ENCODE measurements around the gene EIF2S2.

DNA sequence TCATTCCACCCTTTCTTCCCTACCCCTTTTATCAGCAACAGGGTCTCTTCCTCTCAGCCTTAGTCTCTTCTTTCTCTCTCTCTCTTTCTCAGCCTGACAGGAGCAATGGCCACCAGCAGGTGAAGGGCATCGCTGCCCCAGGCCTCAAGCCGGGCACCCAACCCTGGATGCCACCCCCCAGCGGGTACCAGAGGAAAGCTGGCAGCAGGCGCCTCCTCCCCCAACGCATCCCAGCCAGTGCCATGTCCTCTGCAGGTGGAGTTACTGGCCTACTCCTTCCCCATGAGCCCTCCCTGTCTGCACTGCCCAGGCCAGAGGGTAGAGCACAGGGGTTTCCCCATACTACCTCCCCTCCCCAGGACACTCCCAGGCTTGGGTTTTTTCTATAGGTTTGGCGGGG is 32.2 kb downstream of the EIF2S2 start:
- TF ChIP-seq, protein P1, sequence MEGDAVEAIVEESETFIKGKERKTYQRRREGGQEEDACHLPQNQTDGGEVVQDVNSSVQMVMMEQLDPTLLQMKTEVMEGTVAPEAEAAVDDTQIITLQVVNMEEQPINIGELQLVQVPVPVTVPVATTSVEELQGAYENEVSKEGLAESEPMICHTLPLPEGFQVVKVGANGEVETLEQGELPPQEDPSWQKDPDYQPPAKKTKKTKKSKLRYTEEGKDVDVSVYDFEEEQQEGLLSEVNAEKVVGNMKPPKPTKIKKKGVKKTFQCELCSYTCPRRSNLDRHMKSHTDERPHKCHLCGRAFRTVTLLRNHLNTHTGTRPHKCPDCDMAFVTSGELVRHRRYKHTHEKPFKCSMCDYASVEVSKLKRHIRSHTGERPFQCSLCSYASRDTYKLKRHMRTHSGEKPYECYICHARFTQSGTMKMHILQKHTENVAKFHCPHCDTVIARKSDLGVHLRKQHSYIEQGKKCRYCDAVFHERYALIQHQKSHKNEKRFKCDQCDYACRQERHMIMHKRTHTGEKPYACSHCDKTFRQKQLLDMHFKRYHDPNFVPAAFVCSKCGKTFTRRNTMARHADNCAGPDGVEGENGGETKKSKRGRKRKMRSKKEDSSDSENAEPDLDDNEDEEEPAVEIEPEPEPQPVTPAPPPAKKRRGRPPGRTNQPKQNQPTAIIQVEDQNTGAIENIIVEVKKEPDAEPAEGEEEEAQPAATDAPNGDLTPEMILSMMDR (IDR thresholded peaks at IDR 0.05), result no peak
- TF ChIP-seq EZH2 (IDR thresholded peaks at IDR 0.05; ENCODE audit: borderline replicate concordance, insufficient read depth, low read depth, low read length, poor library complexity, severe bottlenecking), result no peak
